Esophagus squamous epithelium (tissue), 4 donors: Measurements from ENCODE around the gene RCE1.
A peak's percentile ranks its signal among the peaks of the same experiment; 100 is the strongest.

Experiments
- CTCF ChIP-seq, 6 experiments: fragments of 450-650 bp in 4 of 6; fragments of 200-600 bp in 2 of 6; sonication (generic) in 2 of 6; IDR thresholded peaks; one replicate each; pipeline ENCODE4 v1.5.1; 2016 to 2019; ENCODE audit warnings: antibody characterized with exemption in 6 of 6, mild to moderate bottlenecking in 4 of 6, moderate library complexity in 4 of 6
- POLR2A ChIP-seq, 4 donors: fragments of 450-650 bp; IDR thresholded peaks; one replicate each; pipeline ENCODE4 v1.6.1; 2017; ENCODE audit warnings: antibody characterized with exemption in 4 of 4, mild to moderate bottlenecking in 4 of 4, moderate library complexity in 3 of 4

- TF ChIP-seq CTCF (IDR thresholded peaks at IDR 0.05), result peak in 1 of 6 experiments; percentile 8
- peak in 1 of 4 donors; percentile 16 for TF ChIP-seq POLR2A (IDR thresholded peaks at IDR 0.05)
These were observed 48.8 kb downstream of the RCE1 start for GRCh38 chr11:66891851-66892660.
